Measurements from ENCODE around the gene AP3B1.
"Not testable (repeated sequence)": the region's sequence is repeated elsewhere in the genome, so short reads cannot be mapped to it uniquely, and the experiment has no call there.

AP3B1 gene

DNA sequence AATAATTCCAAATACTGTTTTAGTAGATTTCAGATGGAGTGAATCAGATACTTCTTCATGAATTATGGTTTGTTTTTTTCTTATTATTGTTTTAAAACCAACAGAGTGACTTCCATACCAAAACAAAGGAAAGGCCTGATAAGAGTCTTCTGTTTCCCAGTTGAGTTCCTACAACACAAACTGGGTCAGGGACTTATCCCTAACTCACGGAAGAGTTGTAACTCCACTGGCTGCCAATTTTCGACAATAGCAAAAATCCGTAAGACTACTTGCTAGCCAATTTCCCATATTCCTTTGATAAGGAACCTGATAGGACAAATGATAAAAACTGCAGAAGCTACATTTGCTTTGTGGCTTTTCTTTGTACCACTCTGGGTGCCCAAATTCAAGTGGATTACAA lies 219.2 kb downstream of the AP3B1 start:
- Histone ChIP-seq H4K20me1 (ENCODE audit: low read depth, low read length) (peaks cover 3% of the 10 kb centered on the region; the same call in 1 of the 2 replicates), H3K9ac (ENCODE audit: low read length) (no peak overlapping the region), H2AFZ (ENCODE audit: low read depth, low read length, severe bottlenecking) (no peak overlapping the region), H3K79me2 (ENCODE audit: insufficient read depth, low read length) (no peaks in the 10 kb centered on the region), H3K36me3 (ENCODE audit: low read length) (no peaks in the 10 kb centered on the region; the same call in 1 of the 2 replicates), H3K4me3 (ENCODE audit: insufficient read depth, low read length, poor library complexity, severe bottlenecking) (no peak overlapping the region), H3K27me3 (ENCODE audit: low read length) (no peaks in the 10 kb centered on the region), H3F3A (ENCODE audit: insufficient read depth) (no peaks in the 10 kb centered on the region; the same call in 1 of the 2 replicates), H3K4me2 (ENCODE audit: low read depth, low read length, poor library complexity, severe bottlenecking) (no peak overlapping the region), H3K27ac (ENCODE audit: low read depth, low read length) (no peak overlapping the region), H3K9me3 (ENCODE audit: insufficient read depth, low read length) (no peaks in the 10 kb centered on the region), H3K9me2 (replicated peaks; ENCODE audit: insufficient read depth, low read length) (no peaks in the 10 kb centered on the region)
- TF ChIP-seq, protein P1, sequence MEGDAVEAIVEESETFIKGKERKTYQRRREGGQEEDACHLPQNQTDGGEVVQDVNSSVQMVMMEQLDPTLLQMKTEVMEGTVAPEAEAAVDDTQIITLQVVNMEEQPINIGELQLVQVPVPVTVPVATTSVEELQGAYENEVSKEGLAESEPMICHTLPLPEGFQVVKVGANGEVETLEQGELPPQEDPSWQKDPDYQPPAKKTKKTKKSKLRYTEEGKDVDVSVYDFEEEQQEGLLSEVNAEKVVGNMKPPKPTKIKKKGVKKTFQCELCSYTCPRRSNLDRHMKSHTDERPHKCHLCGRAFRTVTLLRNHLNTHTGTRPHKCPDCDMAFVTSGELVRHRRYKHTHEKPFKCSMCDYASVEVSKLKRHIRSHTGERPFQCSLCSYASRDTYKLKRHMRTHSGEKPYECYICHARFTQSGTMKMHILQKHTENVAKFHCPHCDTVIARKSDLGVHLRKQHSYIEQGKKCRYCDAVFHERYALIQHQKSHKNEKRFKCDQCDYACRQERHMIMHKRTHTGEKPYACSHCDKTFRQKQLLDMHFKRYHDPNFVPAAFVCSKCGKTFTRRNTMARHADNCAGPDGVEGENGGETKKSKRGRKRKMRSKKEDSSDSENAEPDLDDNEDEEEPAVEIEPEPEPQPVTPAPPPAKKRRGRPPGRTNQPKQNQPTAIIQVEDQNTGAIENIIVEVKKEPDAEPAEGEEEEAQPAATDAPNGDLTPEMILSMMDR (IDR thresholded peaks at IDR 0.05; ENCODE audit: insufficient read depth, low read length, poor library complexity, severe bottlenecking) = no peak
- TF ChIP-seq EZH2phosphoT487 (conservative IDR thresholded peaks at IDR 0.05; ENCODE audit: low read length) = no peak

DNA sequence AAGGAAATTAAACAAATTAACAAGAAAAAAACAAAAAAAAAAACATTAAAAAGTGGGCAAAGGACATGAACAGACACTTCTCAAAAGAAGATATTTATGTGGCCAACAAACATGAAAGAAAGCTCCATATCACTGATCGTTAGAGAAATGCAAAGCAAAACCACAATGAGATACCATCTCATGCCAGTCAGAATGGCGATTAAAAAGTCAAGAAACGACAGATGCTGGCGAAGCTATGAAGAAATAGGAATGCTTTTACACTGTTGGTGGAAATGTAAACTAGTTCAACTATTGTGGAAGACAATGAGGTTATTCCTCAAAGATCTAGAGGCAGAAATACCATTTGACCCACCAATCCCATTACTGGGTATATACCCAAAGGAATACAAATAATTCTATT lies 223.8 kb downstream of the AP3B1 start:
- H3K9ac ChIP-seq (ENCODE audit: low read length); H3K9me3 ChIP-seq (ENCODE audit: insufficient read depth, low read length); H2AFZ ChIP-seq (ENCODE audit: low read depth, low read length, severe bottlenecking); H3K9me2 ChIP-seq (replicated peaks; ENCODE audit: insufficient read depth, low read length); H3F3A ChIP-seq (ENCODE audit: insufficient read depth); H3K27me3 ChIP-seq (ENCODE audit: low read length); H3K27ac ChIP-seq (ENCODE audit: low read depth, low read length); H3K36me3 ChIP-seq (ENCODE audit: low read length); H3K4me2 ChIP-seq (ENCODE audit: low read depth, low read length, poor library complexity, severe bottlenecking); H3K79me2 ChIP-seq (ENCODE audit: insufficient read depth, low read length); H3K4me3 ChIP-seq (ENCODE audit: insufficient read depth, low read length, poor library complexity, severe bottlenecking); H4K20me1 ChIP-seq (ENCODE audit: low read depth, low read length): not testable (repeated sequence)

DNA sequence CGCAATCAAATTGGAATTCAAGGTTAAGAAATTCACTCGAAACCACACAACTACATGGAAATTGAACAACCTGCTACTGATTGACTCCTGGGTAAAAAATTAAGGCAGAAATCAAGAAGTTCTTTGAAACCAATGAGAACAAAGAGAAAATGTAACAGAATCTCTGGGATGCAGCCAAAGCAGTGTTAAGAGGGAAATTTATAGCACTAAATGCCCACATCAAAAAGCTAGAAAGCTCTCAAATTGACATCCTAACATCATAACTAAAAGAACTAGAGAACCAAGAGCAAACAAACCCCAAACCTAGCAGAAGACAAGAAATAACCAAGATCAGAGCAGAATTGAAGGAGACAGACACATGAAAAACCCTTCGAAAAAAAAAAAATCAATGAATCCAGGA lies 226.9 kb downstream of the AP3B1 start:
- not testable (repeated sequence) for H3K9me3 ChIP-seq (ENCODE audit: insufficient read depth, low read length); H3F3A ChIP-seq (ENCODE audit: insufficient read depth); H3K36me3 ChIP-seq (ENCODE audit: low read length)

DNA sequence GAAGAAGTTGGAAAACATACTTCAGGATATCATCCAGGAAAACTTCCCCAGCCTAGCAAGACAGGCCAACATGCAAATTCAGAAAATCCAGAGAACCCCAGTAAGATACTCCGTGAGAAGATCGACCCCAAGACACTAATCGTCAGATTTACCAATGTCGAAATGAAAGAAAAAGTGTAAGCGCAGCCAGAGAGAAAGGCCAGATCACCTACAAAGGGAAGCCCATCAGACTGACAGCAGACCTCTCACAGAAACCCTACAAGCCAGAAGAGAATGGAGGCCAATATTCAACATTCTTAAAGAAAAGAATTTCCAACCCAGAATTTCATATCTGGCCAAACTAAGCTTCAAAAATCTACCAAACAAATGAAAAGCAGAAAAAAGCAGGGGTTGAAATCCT lies 227.8 kb downstream of the AP3B1 start:
- not testable (repeated sequence) for H3K4me3 ChIP-seq (ENCODE audit: insufficient read depth, low read length, poor library complexity, severe bottlenecking); H3K4me2 ChIP-seq (ENCODE audit: low read depth, low read length, poor library complexity, severe bottlenecking); H3K9me2 ChIP-seq (replicated peaks; ENCODE audit: insufficient read depth, low read length); H3K9ac ChIP-seq (ENCODE audit: low read length); H3K36me3 ChIP-seq (ENCODE audit: low read length); H3K27ac ChIP-seq (ENCODE audit: low read depth, low read length); H4K20me1 ChIP-seq (ENCODE audit: low read depth, low read length); H3K79me2 ChIP-seq (ENCODE audit: insufficient read depth, low read length); H3F3A ChIP-seq (ENCODE audit: insufficient read depth); H2AFZ ChIP-seq (ENCODE audit: low read depth, low read length, severe bottlenecking); H3K27me3 ChIP-seq (ENCODE audit: low read length); H3K9me3 ChIP-seq (ENCODE audit: insufficient read depth, low read length)

More for the DNA sequence above, 226.9 kb downstream of the AP3B1 start:
- H3K79me2 ChIP-seq (ENCODE audit: insufficient read depth, low read length); H3K9me2 ChIP-seq (replicated peaks; ENCODE audit: insufficient read depth, low read length); H3K4me2 ChIP-seq (ENCODE audit: low read depth, low read length, poor library complexity, severe bottlenecking); H3K27me3 ChIP-seq (ENCODE audit: low read length); H3K9ac ChIP-seq (ENCODE audit: low read length); H2AFZ ChIP-seq (ENCODE audit: low read depth, low read length, severe bottlenecking); H4K20me1 ChIP-seq (ENCODE audit: low read depth, low read length); H3K27ac ChIP-seq (ENCODE audit: low read depth, low read length); H3K4me3 ChIP-seq (ENCODE audit: insufficient read depth, low read length, poor library complexity, severe bottlenecking): not testable (repeated sequence)

DNA sequence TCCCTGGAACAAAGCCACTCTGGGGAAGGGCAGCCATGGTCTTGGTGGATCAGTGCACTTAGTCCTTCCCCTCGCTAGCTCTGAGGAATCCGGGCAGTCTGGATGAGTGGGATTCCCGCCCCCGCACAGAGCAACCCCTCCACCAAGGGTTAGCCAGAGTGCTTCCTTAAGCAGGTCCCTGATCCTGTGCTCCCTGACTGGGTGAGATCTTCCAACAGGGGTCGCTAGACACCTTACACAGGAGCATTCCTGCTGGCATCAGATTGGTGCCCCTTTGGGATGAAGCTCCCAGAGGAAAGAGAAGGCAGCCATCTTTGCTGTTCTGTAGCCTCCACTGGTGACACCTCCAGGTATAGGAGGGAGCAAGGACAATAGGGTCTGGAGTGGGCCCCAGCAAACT lies 228.8 kb downstream of the AP3B1 start:
- H4K20me1 ChIP-seq (ENCODE audit: low read depth, low read length) = no peaks in the 10 kb centered on the region
- no peaks in the 10 kb centered on the region for H3K36me3 ChIP-seq (ENCODE audit: low read length)
- no peaks in the 10 kb centered on the region for H3K79me2 ChIP-seq (ENCODE audit: insufficient read depth, low read length)
- no peak for TF ChIP-seq EZH2phosphoT487 (conservative IDR thresholded peaks at IDR 0.05; ENCODE audit: low read length)
- TF ChIP-seq, protein P1 (IDR thresholded peaks at IDR 0.05; ENCODE audit: insufficient read depth, low read length, poor library complexity, severe bottlenecking) = peak; percentile 44
- no peaks in the 10 kb centered on the region for H3F3A ChIP-seq (ENCODE audit: insufficient read depth)
- H3K4me2 ChIP-seq (ENCODE audit: low read depth, low read length, poor library complexity, severe bottlenecking) = no peak overlapping the region
- H3K9me2 ChIP-seq (replicated peaks; ENCODE audit: insufficient read depth, low read length) = no peaks in the 10 kb centered on the region
- no peak overlapping the region for H3K4me3 ChIP-seq (ENCODE audit: insufficient read depth, low read length, poor library complexity, severe bottlenecking)
- H3K27ac ChIP-seq (ENCODE audit: low read depth, low read length) = no peak overlapping the region
- no peaks in the 10 kb centered on the region for H3K27me3 ChIP-seq (ENCODE audit: low read length)
- no peak overlapping the region for H3K9ac ChIP-seq (ENCODE audit: low read length)
- no peak overlapping the region for H2AFZ ChIP-seq (ENCODE audit: low read depth, low read length, severe bottlenecking)
- no peaks in the 10 kb centered on the region for H3K9me3 ChIP-seq (ENCODE audit: insufficient read depth, low read length)

Measured in SU-DHL-6 (cell line).